ENCODE results near the gene ABHD16B. TPM values are rescaled to one million over a fixed set of nuclear protein-coding genes. Genes with fewer than 3 reads are reported as not detected.

Gene ABHD16B
- total and polyA plus RNA-seq, 2 of the 13 experiments (the other 11 are each of a cell fraction or from before 2014, with no cell fraction given) = not detected

GRCh38 chr20:63835021-63835858 is 26.1 kb upstream of the ABHD16B start (continued):
- 0 out of 2 replicates have a peak, but pooled peaks have one; percentile 20 for TF ChIP-seq ZBTB7B (CRISPR knock-in tag; IDR thresholded peaks at IDR 0.05)
- TF ChIP-seq RFX3 (CRISPR knock-in tag; IDR thresholded peaks at IDR 0.05) = peak; percentile 98
- no peak for TF ChIP-seq ZNF790 (CRISPR knock-in tag; IDR thresholded peaks at IDR 0.05; ENCODE audit: borderline replicate concordance)
- TF ChIP-seq RFX1 (IDR thresholded peaks at IDR 0.05) = peak; percentile 93
- TF ChIP-seq ZNF280B (CRISPR knock-in tag; IDR thresholded peaks at IDR 0.05; ENCODE audit: borderline replicate concordance) = peak; percentile 76; the same call in 1 of the 2 replicates
- TF ChIP-seq NFYC (CRISPR knock-in tag; IDR thresholded peaks at IDR 0.05) = peak; percentile 95
- TF ChIP-seq HCFC1 (IDR thresholded peaks at IDR 0.05; ENCODE audit: low read depth, low read length) = no peak
- TF ChIP-seq SMC3 (IDR thresholded peaks at IDR 0.05; ENCODE audit: low read length) = no peak
- TF ChIP-seq PBX2 (CRISPR knock-in tag; IDR thresholded peaks at IDR 0.05) = peak; percentile 91
- TF ChIP-seq ZNF800 (CRISPR knock-in tag; IDR thresholded peaks at IDR 0.05) = no peak
- TF ChIP-seq HDAC1 (CRISPR knock-in tag; IDR thresholded peaks at IDR 0.05) = no peak
- 0 out of 2 replicates have a peak, but pooled peaks have one; percentile 54 for TF ChIP-seq KDM3A (CRISPR knock-in tag; IDR thresholded peaks at IDR 0.05; ENCODE audit: low read depth)
- peak; percentile 91 for TF ChIP-seq NFYB (CRISPR knock-in tag; IDR thresholded peaks at IDR 0.05)
- TF ChIP-seq RAD21 (CRISPR knock-in tag; IDR thresholded peaks at IDR 0.05) = 0 out of 2 replicates have a peak, but pooled peaks have one; percentile 33

Data from HepG2 (cell line).